Stimulated activated CD8-positive, alpha-beta memory T cell treated with anti-CD3 and anti-CD28 coated beads, Interleukin-7, amount 100 ng/mL, for 24 hours (primary cell): ENCODE data around the gene S100A13.

Source experiments
- DNase-seq: peaks from one replicate; pipeline ENCODE4 v3.0.0-alpha.2; 2020; ENCODE audit warnings: low read depth

S100A13 gene

DNA sequence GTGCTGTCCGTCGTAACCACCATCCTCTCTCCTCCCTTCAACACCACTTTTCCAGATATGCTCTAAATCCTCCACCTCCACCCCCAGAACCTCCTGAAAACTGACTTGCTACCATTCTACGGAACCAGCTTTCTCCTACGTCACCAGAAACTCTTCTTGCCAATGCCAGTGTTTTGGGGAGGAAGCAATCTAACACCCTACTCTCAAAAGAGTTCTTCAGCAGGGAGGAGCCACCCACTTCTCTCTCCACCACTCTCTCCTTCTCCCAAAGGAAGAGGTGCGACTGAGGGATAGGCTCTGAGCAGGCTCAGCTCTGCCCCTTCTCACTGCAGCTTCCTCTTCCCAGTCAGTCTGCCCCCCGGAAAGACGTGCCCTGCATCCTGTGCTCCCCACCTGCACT, 55.6 kb downstream of the S100A13 start:
- DNase-seq = no peak

GRCh38 chr1:153570874-153571273, 56.4 kb downstream of the S100A13 start:
- no peak for DNase-seq

DNA sequence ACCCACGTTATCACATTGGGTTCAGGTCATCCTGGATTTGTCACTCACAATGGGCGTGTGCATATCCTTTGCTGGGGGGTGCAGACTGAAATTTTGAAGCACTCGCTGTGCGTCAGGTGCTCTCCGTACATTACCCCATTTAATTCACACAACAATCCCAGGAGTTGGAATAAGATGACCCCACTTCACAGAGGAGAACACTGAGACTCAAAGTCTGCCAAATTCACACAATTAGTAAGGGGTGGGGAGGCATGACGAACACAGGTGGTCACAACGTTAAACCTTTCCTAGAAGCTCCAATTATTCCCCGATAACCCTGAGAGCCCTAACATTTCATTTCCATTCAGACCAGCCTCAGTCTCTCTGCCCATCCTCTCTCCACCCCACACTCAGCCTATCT, 57.8 kb downstream of the S100A13 start:
- no peak for DNase-seq
